ENCODE data around the gene CCZ1. TPM values are rescaled to one million over a fixed set of nuclear protein-coding genes. Genes with fewer than 3 reads are reported as not detected.
"Not testable (repeated sequence)": the region's sequence is repeated elsewhere in the genome, so short reads cannot be mapped to it uniquely, and the experiment has no call there.

CCZ1 gene
- total and polyA plus RNA-seq, 3 donors from 2014 or later: 47.4 to 56.1 (median 48.0) TPM

DNA sequence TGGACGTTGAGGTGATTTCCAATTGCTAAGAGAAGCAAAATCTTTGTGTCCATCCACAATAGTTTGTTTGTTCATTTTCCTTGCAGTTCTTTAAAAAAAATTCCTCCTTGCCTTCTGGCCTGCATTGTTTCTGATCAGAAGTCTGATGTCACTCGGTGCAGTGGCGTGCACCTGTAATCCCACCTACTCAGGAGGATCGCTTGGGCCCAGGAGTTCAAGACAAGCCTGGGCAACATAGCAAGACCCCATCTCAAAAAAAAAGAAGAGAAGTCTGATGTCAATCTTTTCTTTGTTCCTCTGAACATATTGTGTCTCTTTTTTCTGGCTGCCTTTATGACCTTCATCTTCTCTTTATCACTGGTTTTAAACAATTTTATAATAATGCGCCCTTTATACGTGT lies 31.5 kb upstream of the CCZ1 start:
- Histone ChIP-seq H3K4me1 (no peaks in the 10 kb centered on the region), H3K27me3 (no peaks in the 10 kb centered on the region), H3K9me3 (no peaks in the 10 kb centered on the region), H3K36me3 (ENCODE audit: low read depth, missing control alignments) (no peaks in the 10 kb centered on the region), H3K4me3 (no peak overlapping the region), H3K27ac (no peak overlapping the region)
- WGBS, 2 donors: 91 to 94% methylated on average over 6 of the region's 6 CpGs
- intact Hi-C loops (cut with DNase I; ENCODE audit: low total_unique reads): no loop called here
- no peak for DNase-seq
- TF ChIP-seq CTCF (IDR thresholded peaks at IDR 0.05): no peak
- no peak for TF ChIP-seq POLR2A (IDR thresholded peaks at IDR 0.05)

DNA sequence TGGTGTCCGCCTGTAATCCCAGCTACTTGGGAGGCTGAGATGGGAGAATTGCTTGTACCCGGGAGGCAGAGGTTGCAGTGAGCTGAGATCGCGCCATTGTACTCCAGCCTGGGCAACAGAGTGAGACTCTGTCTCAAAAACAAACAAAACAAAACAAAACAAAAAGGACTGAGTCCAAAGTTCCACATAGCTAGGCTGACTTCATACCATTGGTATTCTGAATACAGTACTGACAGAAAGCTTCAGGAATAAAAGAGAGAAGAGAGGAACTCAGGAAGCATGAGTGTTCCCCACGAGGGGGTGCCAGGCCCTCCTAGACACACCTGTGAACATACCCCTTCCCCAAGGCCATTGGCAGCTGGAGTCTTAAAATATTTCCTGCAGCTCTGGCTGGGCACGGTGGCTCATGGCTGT lies 29.6 kb upstream of the CCZ1 start:
- intact Hi-C loops (cut with DNase I; ENCODE audit: low total_unique reads): not testable (repeated sequence)

GRCh38 chr7:5869691-5870090 lies 28.8 kb upstream of the CCZ1 start:
- no peak overlapping the region for H3K27ac ChIP-seq
- H3K4me3 ChIP-seq: no peak overlapping the region
- DNase-seq: no peak
- intact Hi-C loops (cut with DNase I; ENCODE audit: low total_unique reads): no loop called here
- no peaks in the 10 kb centered on the region for H3K9me3 ChIP-seq
- no peaks in the 10 kb centered on the region for H3K27me3 ChIP-seq
- 89 to 90% methylated on average over 13 of the region's 13 CpGs for WGBS, 2 donors
- H3K4me1 ChIP-seq: no peaks in the 10 kb centered on the region
- TF ChIP-seq CTCF (IDR thresholded peaks at IDR 0.05) (no peak), POLR2A (IDR thresholded peaks at IDR 0.05) (no peak)
- no peaks in the 10 kb centered on the region for H3K36me3 ChIP-seq (ENCODE audit: low read depth, missing control alignments)

More for the DNA sequence above, 29.6 kb upstream of the CCZ1 start:
- not testable (repeated sequence) for H3K9me3 ChIP-seq; H3K36me3 ChIP-seq (ENCODE audit: low read depth, missing control alignments); H3K27ac ChIP-seq; H3K4me1 ChIP-seq; H3K27me3 ChIP-seq; H3K4me3 ChIP-seq; DNase-seq
- 81 to 87% methylated on average over 6 of the region's 6 CpGs for WGBS, 2 donors

GRCh38 chr7:5870311-5870710 lies 28.2 kb upstream of the CCZ1 start:
- no peak for TF ChIP-seq CTCF (IDR thresholded peaks at IDR 0.05)
- TF ChIP-seq POLR2A (IDR thresholded peaks at IDR 0.05): no peak
- DNase-seq: no peak
- WGBS, 2 donors: 85 to 87% methylated on average over 2 of the region's 2 CpGs
- intact Hi-C loops (cut with DNase I; ENCODE audit: low total_unique reads): no loop called here
- no peak overlapping the region for H3K4me3 ChIP-seq
- no peaks in the 10 kb centered on the region for H3K27me3 ChIP-seq
- H3K36me3 ChIP-seq (ENCODE audit: low read depth, missing control alignments): no peaks in the 10 kb centered on the region
- H3K4me1 ChIP-seq: no peaks in the 10 kb centered on the region
- H3K9me3 ChIP-seq: no peaks in the 10 kb centered on the region
- H3K27ac ChIP-seq: no peak overlapping the region

DNA sequence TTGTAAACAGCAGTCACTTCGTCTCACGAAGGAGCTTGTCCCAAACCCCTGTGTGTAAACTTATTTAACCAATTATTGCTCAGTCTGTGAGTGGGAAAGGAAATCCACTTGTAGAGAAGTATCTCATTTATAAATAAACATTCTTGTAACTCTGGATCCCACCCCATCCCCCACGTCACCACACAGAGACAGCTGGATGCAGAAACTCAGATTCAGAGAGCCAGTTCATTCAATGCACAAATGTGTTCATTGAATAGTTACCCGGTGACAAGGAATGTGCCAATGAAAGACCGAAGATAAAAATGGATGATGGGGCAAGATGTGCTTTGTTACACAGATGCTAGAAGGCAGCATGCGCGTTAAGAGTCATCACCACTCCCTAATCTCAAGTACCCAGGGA lies 26.2 kb upstream of the CCZ1 start:
- Histone ChIP-seq H3K9me3 (no peaks in the 10 kb centered on the region), H3K27ac (no peak overlapping the region), H3K4me1 (no peaks in the 10 kb centered on the region), H3K36me3 (ENCODE audit: low read depth, missing control alignments) (no peaks in the 10 kb centered on the region), H3K27me3 (no peaks in the 10 kb centered on the region), H3K4me3 (no peak overlapping the region)
- TF ChIP-seq CTCF (IDR thresholded peaks at IDR 0.05) (no peak), POLR2A (IDR thresholded peaks at IDR 0.05) (no peak)
- DNase-seq: no peak
- WGBS, 2 donors: 57 to 60% methylated on average over 7 of the region's 7 CpGs
- intact Hi-C loops (cut with DNase I; ENCODE audit: low total_unique reads): no loop called here

DNA sequence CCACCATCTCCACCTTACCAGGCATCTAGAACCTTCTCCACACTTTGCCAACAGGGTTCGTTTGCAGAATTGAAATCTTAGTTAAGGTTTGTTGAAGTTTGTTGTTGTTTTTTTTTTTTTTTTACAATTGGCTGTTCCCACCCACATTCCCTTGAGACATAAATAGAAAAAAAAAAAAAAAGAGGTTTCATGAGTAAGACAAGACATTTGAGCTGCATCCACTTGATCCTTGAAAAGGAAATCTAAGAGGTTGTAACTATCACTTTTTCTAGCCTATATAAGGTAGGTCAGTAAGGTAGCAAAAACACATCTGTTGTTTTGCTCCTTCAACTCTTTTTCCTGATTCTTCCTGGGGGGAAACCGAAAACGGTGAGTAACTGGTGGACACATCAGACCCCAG lies 18.9 kb upstream of the CCZ1 start:
- H3K4me3 ChIP-seq; intact Hi-C loops (cut with DNase I; ENCODE audit: low total_unique reads); H3K4me1 ChIP-seq; H3K27ac ChIP-seq; DNase-seq; H3K9me3 ChIP-seq; H3K27me3 ChIP-seq; H3K36me3 ChIP-seq (ENCODE audit: low read depth, missing control alignments): not testable (repeated sequence)
- WGBS, 2 donors: 68 to 76% methylated on average over 3 of the region's 3 CpGs

DNA sequence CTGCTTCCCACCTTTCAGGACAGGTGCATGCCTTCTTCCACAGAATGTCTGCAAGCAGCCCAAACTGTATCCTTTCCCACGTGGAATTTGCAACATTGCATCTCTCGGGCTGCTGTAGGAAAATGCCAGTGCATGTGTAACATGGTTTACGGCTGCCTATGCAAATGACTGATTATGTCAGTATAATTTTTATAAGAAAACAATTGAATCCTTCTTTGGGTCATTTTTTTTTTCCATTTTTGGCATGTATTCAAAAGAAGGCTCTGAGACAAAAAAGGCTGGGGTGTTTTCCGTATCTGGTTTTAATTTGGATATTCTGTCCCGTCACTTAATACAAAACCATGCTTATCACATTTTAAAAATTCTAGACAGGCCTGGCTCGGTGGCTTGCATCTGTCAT lies 18.4 kb upstream of the CCZ1 start:
- WGBS, 2 donors: 46 to 47% methylated on average over 6 of the region's 6 CpGs
- intact Hi-C loops (cut with DNase I; ENCODE audit: low total_unique reads); DNase-seq: not testable (repeated sequence)

GRCh38 chr7:5884431-5884830 lies 14.1 kb upstream of the CCZ1 start:
- H3K36me3 ChIP-seq (ENCODE audit: low read depth, missing control alignments); H3K27ac ChIP-seq; H3K4me1 ChIP-seq; intact Hi-C loops (cut with DNase I; ENCODE audit: low total_unique reads); H3K9me3 ChIP-seq; H3K4me3 ChIP-seq; H3K27me3 ChIP-seq; DNase-seq: not testable (repeated sequence)
- 91 to 96% methylated on average over 5 of the region's 5 CpGs for WGBS, 2 donors

More for the DNA sequence above, 18.4 kb upstream of the CCZ1 start:
- not testable (repeated sequence) for H3K4me3 ChIP-seq; H3K27ac ChIP-seq; H3K36me3 ChIP-seq (ENCODE audit: low read depth, missing control alignments); H3K9me3 ChIP-seq; H3K4me1 ChIP-seq; H3K27me3 ChIP-seq

DNA sequence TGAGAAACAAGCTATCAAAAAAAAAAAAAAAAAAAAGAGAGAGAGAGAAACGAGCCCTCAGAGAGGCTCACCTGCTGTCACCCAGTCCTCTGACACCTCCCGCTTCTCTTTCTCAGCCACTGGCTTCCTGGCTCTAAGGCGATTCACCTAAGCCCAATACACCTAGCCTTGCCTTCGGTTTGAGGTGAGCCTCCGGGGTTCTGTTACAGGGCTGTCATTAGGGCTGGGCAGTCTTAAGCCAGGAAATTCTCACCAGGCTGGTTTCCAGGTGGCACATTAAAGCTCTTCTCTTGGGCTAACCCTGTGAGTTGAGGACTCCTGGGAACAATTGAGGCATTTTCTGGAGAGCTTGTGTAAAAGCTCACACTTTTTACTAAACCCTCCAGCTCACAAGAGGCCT lies 10.5 kb upstream of the CCZ1 start:
- H3K4me1 ChIP-seq; intact Hi-C loops (cut with DNase I; ENCODE audit: low total_unique reads); H3K4me3 ChIP-seq; H3K9me3 ChIP-seq; DNase-seq; H3K27me3 ChIP-seq; H3K36me3 ChIP-seq (ENCODE audit: low read depth, missing control alignments); H3K27ac ChIP-seq: not testable (repeated sequence)
- WGBS, 2 donors: 90 to 92% methylated on average over 5 of the region's 5 CpGs

Measured in testis (tissue), 3 donors.